HCT116 (cell line): ENCODE data around the gene CADPS. TPM values are rescaled to one million over a fixed set of nuclear protein-coding genes. Genes with fewer than 3 reads are reported as not detected.

Experiments used
- ATAC-seq: fragments of 200-7000 bp; cut with Tn5 transposase; 2 replicates; pipeline ENCODE4 v1.9.1; 2020; ENCODE audit warnings: mild to moderate bottlenecking, moderate library complexity
- BruUV-seq: library from RNA; stranded (reverse); fragments of 400-500 nt; replicated peaks from 2 replicates; lab custom pipeline; 2021; lab: Mats Ljungman, UMichigan
- CTCF ChIA-PET: fragments of 300-600 bp; sonication (Branson Sonifier 250); formaldehyde crosslinking; loops from one replicate; lab custom pipeline; 2021; ENCODE audit warnings: antibody characterized with exemption; lab: Charles Lee
- POLR2A ChIA-PET: fragments of 300-600, 350-600 bp; sonication (Branson Sonifier 250); formaldehyde crosslinking; loops from one replicate; lab custom pipeline; 2021; ENCODE audit warnings: antibody characterized with exemption; lab: Charles Lee
- RAD21 ChIA-PET, 2 experiments: fragments of 300-600 bp; sonication (Branson Sonifier 250); formaldehyde crosslinking; loops; one replicate each; lab custom pipeline; 2023; ENCODE audit warnings: low total read pairs in 2 of 2; ENCODE audit not compliant: uncharacterized antibody in 2 of 2, unreplicated experiment in 2 of 2, low non-redundant PET in 1 of 2; lab: Charles Lee
- DNase-seq: peaks from one replicate; pipeline ENCODE4 v3.0.0-alpha.2; 2010; ENCODE audit warnings: low read depth, low spot score
- H2AFZ ChIP-seq: fragments of 200-600 bp; shearing (Covaris generic), sonication (generic); 2 replicates; pipeline ENCODE4 v1.6.1; 2017; ENCODE audit warnings: low read depth, mixed run types, mixed read lengths, antibody characterized with exemption, low read length; ENCODE audit not compliant: poor library complexity, severe bottlenecking
- H3K27ac ChIP-seq: 2 replicates; pipeline ENCODE4 v1.5.1; 2012; ENCODE audit warnings: low read depth, low read length
- H3K27me3 ChIP-seq: fragments of 200-600 bp; sonication (generic); 2 replicates; pipeline ENCODE4 v1.6.1; 2016; ENCODE audit warnings: mixed run types, low read length, mixed read lengths; ENCODE audit not compliant: insufficient read depth
- H3K36me3 ChIP-seq, 2 experiments: fragments of 200-500 bp in 1 of 2; fragments of 200-600 bp in 1 of 2; sonication (Bioruptor generic) in 1 of 2; sonication (generic) in 1 of 2; 2 replicates each; pipeline versions ENCODE4 v1.5.1 to v1.6.1; 2014 to 2016; ENCODE audit warnings: low read length in 2 of 2, inconsistent platforms in 1 of 2, mixed read lengths in 1 of 2, mixed run types in 1 of 2; ENCODE audit not compliant: insufficient read depth in 2 of 2, control insufficient read depth in 1 of 2
- H3K4me1 ChIP-seq, 2 experiments: fragments of 200-600 bp in 1 of 2; sonication (generic) in 1 of 2; 2 replicates each; pipeline versions ENCODE4 v1.5.1 to v1.6.1; 2012 to 2017; ENCODE audit warnings: low read length in 2 of 2, inconsistent platforms in 1 of 2, mild to moderate bottlenecking in 1 of 2, mixed read lengths in 1 of 2, mixed run types in 1 of 2, moderate library complexity in 1 of 2; ENCODE audit not compliant: insufficient read depth in 2 of 2, control insufficient read depth in 1 of 2
- H3K4me2 ChIP-seq: fragments of 200-600 bp; sonication (generic); 2 replicates; pipeline ENCODE4 v1.6.1; 2017; ENCODE audit warnings: mixed run types, low read length, mixed read lengths
- H3K4me3 ChIP-seq, 2 experiments: fragments of 200-600 bp in 1 of 2; sonication (generic) in 1 of 2; replicated peaks in 1 of 2; 2 replicates each; pipeline ENCODE4 v1.5.1; 2011 to 2016; ENCODE audit warnings: low read length in 2 of 2, control low read depth in 1 of 2, low read depth in 1 of 2, mild to moderate bottlenecking in 1 of 2, mixed read lengths in 1 of 2, mixed run types in 1 of 2
- H3K79me2 ChIP-seq: fragments of 200-600 bp; sonication (generic); 2 replicates; pipeline ENCODE4 v1.6.1; 2017; ENCODE audit warnings: mild to moderate bottlenecking, mixed run types, low read length, moderate library complexity, mixed read lengths; ENCODE audit not compliant: insufficient read depth
- H3K9ac ChIP-seq: fragments of 200-600 bp; sonication (generic); 2 replicates; pipeline ENCODE4 v1.6.1; 2016; ENCODE audit warnings: low read length, mixed read lengths
- H3K9me2 ChIP-seq: fragments of 200-600 bp; sonication (generic), shearing (Covaris generic); 2 replicates; pipeline ENCODE4 v1.6.1; 2017; ENCODE audit warnings: mixed run types, mild to moderate bottlenecking, moderate library complexity; ENCODE audit not compliant: insufficient read depth
- H3K9me3 ChIP-seq, 2 experiments: fragments of 200-500 bp in 1 of 2; fragments of 200-600 bp in 1 of 2; sonication (Bioruptor generic) in 1 of 2; sonication (generic) in 1 of 2; 2 replicates each; pipeline ENCODE4 v1.6.1; 2014 to 2017; ENCODE audit warnings: low read length in 2 of 2, mixed read lengths in 2 of 2, inconsistent platforms in 1 of 2, low read depth in 1 of 2, mild to moderate bottlenecking in 1 of 2, mixed run types in 1 of 2, moderate library complexity in 1 of 2; ENCODE audit not compliant: control insufficient read depth in 1 of 2, insufficient read depth in 1 of 2
- H4K20me1 ChIP-seq: fragments of 200-600 bp; sonication (generic), shearing (Covaris generic); 2 replicates; pipeline ENCODE4 v1.6.1; 2017; ENCODE audit warnings: mixed run types, mild to moderate bottlenecking, moderate library complexity; ENCODE audit not compliant: insufficient read depth
- ATF3 ChIP-seq: IDR thresholded peaks from 2 replicates; pipeline ENCODE4 v1.6.1; 2012
- CBX3 ChIP-seq: IDR thresholded peaks from 2 replicates; pipeline ENCODE4 v1.6.1; 2012; ENCODE audit warnings: low read depth
- EZH2 ChIP-seq: fragments of 200-600 bp; sonication (generic); IDR thresholded peaks from 2 replicates; pipeline ENCODE4 v1.6.1; 2017; ENCODE audit warnings: antibody characterized with exemption, mixed run types
- JUND ChIP-seq: IDR thresholded peaks from 2 replicates; pipeline ENCODE4 v1.6.1; 2012
- SRF ChIP-seq: IDR thresholded peaks from 2 replicates; pipeline ENCODE4 v1.6.1; 2012; ENCODE audit warnings: low read depth
- YY1 ChIP-seq: IDR thresholded peaks from 2 replicates; pipeline ENCODE4 v1.6.1; 2011; ENCODE audit warnings: low read length, low read depth, moderate library complexity, mild to moderate bottlenecking; ENCODE audit not compliant: insufficient replicate concordance; ENCODE audit errors: extremely low read depth
- ZBTB33 ChIP-seq: IDR thresholded peaks from 2 replicates; pipeline ENCODE4 v1.6.1; 2011; ENCODE audit warnings: mild to moderate bottlenecking, low read length, moderate library complexity; ENCODE audit not compliant: insufficient replicate concordance; ENCODE audit errors: extremely low read depth
- ZNF274 ChIP-seq: fragments of 200-500 bp; sonication (Bioruptor generic); IDR thresholded peaks from 2 replicates; pipeline ENCODE4 v1.6.1; 2014; ENCODE audit warnings: mild to moderate bottlenecking, low read depth, low read length, inconsistent platforms
- intact Hi-C: fragments of 100-400 bp; cut with micrococcal nuclease; formaldehyde crosslinking; loops from 2 replicates; pipeline ENCODE4 v1.10.0; 2022
- total RNA-seq: library from RNA; stranded (reverse); gene quantifications from one replicate; pipeline ENCODE4 v1.2.1, GENCODE V29; 2021; ENCODE audit not compliant: unreplicated experiment

CADPS gene
- total RNA-seq, 1 experiment from 2014 or later = not detected

- Histone ChIP-seq H3K4me3 (no peak overlapping the region), H3K27ac (no peak overlapping the region), H4K20me1 (no peaks in the 10 kb centered on the region), H3K9ac (no peak overlapping the region), H3K9me3 (no peaks in the 10 kb centered on the region), H3K79me2 (no peaks in the 10 kb centered on the region), H3K36me3 (no peaks in the 10 kb centered on the region), H3K4me2 (no peak overlapping the region), H2AFZ (no peak overlapping the region), H3K4me1 (no peaks in the 10 kb centered on the region), H3K9me2 (no peaks in the 10 kb centered on the region), H3K27me3 (peaks cover 66% of the 10 kb centered on the region)
- no peak for ATAC-seq
- POLR2A ChIA-PET = no interaction called here
- no TSS peak for BruUV-seq
- intact Hi-C loops = no loop called here
- TF ChIP-seq ATF3 (no peak), CBX3 (no peak), YY1 (no peak), ZNF274 (no peak)
- CTCF ChIA-PET = no interaction called here
- RAD21 ChIA-PET = no interaction called here
- DNase-seq = no peak
These were observed 412.4 kb downstream of the CADPS start for GRCh38 chr3:62462788-62463187.

GRCh38 chr3:62462104-62462762 lies 413.0 kb downstream of the CADPS start:
- H3K4me1 ChIP-seq = no peaks in the 10 kb centered on the region
- no peaks in the 10 kb centered on the region for H3K9me2 ChIP-seq
- peaks cover 61% of the 10 kb centered on the region for H3K27me3 ChIP-seq
- ATAC-seq (no peak), DNase-seq (no peak)
- no peak overlapping the region for H3K4me2 ChIP-seq
- H3K79me2 ChIP-seq = no peaks in the 10 kb centered on the region
- BruUV-seq = no TSS peak
- H3K27ac ChIP-seq = no peak overlapping the region
- H4K20me1 ChIP-seq = no peaks in the 10 kb centered on the region
- RAD21 ChIA-PET = no interaction called here
- no peak overlapping the region for H3K4me3 ChIP-seq
- no peaks in the 10 kb centered on the region for H3K36me3 ChIP-seq
- no peak overlapping the region for H3K9ac ChIP-seq
- no peak overlapping the region for H2AFZ ChIP-seq
- POLR2A ChIA-PET = no interaction called here
- intact Hi-C loops = no loop called here
- TF ChIP-seq JUND (no peak), SRF (no peak), EZH2 (no peak), ZBTB33 (no peak), YY1 (no peak)
- CTCF ChIA-PET = no interaction called here
- no peaks in the 10 kb centered on the region for H3K9me3 ChIP-seq
